SK-N-SH (cell line): ENCODE results near the gene CEP290. TPM values are rescaled to one million over a fixed set of nuclear protein-coding genes. Genes with fewer than 3 reads are reported as not detected.

Source experiments
- CTCF ChIA-PET: fragments of 300-600, 350-600 bp; formaldehyde crosslinking; extraction: SDS; loops from one replicate; lab custom pipeline; 2021; lab: Yijun Ruan, JAX
- POLR2A ChIA-PET: fragments of 350-600 bp; sonication (Branson Sonifier 250); formaldehyde crosslinking; extraction: SDS; loops from one replicate; lab custom pipeline; 2020; ENCODE audit warnings: antibody characterized with exemption, inconsistent platforms; lab: Yijun Ruan, JAX
- DNase-seq: peaks from one replicate; pipeline ENCODE4 v3.0.0; 2012
- H2AFZ ChIP-seq: fragments of 200-600 bp; sonication (generic); 2 replicates; pipeline ENCODE4 v1.8.1; 2016; ENCODE audit warnings: antibody characterized with exemption, mild to moderate bottlenecking, low read depth
- H3F3A ChIP-seq: fragments of 200-600 bp; sonication (generic); replicated peaks from 2 replicates; pipeline ENCODE3; 2016; ENCODE audit warnings: antibody characterized with exemption, mild to moderate bottlenecking; ENCODE audit not compliant: insufficient read depth
- H3K27ac ChIP-seq, 2 experiments: fragments of 200-500 bp in 1 of 2; fragments of 200-600 bp in 1 of 2; sonication (Bioruptor generic) in 1 of 2; sonication (generic), shearing (Covaris generic) in 1 of 2; 2 replicates each; pipeline versions ENCODE4 v1.5.1 to v1.6.1; 2014 to 2016; ENCODE audit warnings: low read depth in 2 of 2, inconsistent platforms in 1 of 2, low read length in 1 of 2, mild to moderate bottlenecking in 1 of 2, mixed read lengths in 1 of 2
- H3K27me3 ChIP-seq: fragments of 200-600 bp; sonication (generic), shearing (Covaris generic); 2 replicates; pipeline ENCODE4 v1.6.1; 2016; ENCODE audit warnings: mixed run types; ENCODE audit not compliant: insufficient read depth
- H3K36me3 ChIP-seq, 2 experiments: fragments of 200-500 bp in 1 of 2; fragments of 200-600 bp in 1 of 2; sonication (Bioruptor generic) in 1 of 2; sonication (generic) in 1 of 2; replicated peaks in 1 of 2; 2 replicates each; pipeline versions ENCODE3 to v1.5.1; 2014 to 2016; ENCODE audit warnings: low read length in 1 of 2, mild to moderate bottlenecking in 1 of 2; ENCODE audit not compliant: insufficient read depth in 2 of 2, control insufficient read depth in 1 of 2
- H3K4me1 ChIP-seq, 2 experiments: fragments of 200-500 bp in 1 of 2; fragments of 200-600 bp in 1 of 2; sonication (Bioruptor generic) in 1 of 2; sonication (generic), shearing (Covaris generic) in 1 of 2; 2 replicates each; pipeline versions ENCODE4 v1.5.1 to v1.6.1; 2014 to 2016; ENCODE audit warnings: low read depth in 1 of 2, low read length in 1 of 2, mixed run types in 1 of 2; ENCODE audit not compliant: insufficient read depth in 2 of 2, control insufficient read depth in 1 of 2
- H3K4me2 ChIP-seq: fragments of 200-600 bp; sonication (generic), shearing (Covaris generic); 2 replicates; pipeline ENCODE4 v1.6.1; 2017; ENCODE audit warnings: mixed run types
- H3K4me3 ChIP-seq, 2 experiments: fragments of 200-500 bp in 1 of 2; fragments of 200-600 bp in 1 of 2; sonication (Bioruptor generic) in 1 of 2; sonication (generic), shearing (Covaris generic) in 1 of 2; 2 replicates each; pipeline versions ENCODE4 v1.5.1 to v1.8.1; 2014 to 2016; ENCODE audit warnings: low read depth in 2 of 2, inconsistent platforms in 1 of 2, low read length in 1 of 2, mild to moderate bottlenecking in 1 of 2, mixed read lengths in 1 of 2, moderate library complexity in 1 of 2
- H3K79me2 ChIP-seq: fragments of 200-600 bp; sonication (generic); 2 replicates; pipeline ENCODE4 v1.8.1; 2017; ENCODE audit warnings: mild to moderate bottlenecking; ENCODE audit not compliant: insufficient read depth
- H3K9ac ChIP-seq: fragments of 200-600 bp; sonication (generic); 2 replicates; pipeline ENCODE4 v1.6.1; 2017; ENCODE audit warnings: mixed run types
- H3K9me2 ChIP-seq: fragments of 200-600 bp; sonication (generic); 2 replicates; pipeline ENCODE4 v1.6.1; 2017; ENCODE audit warnings: mixed run types
- H3K9me3 ChIP-seq: fragments of 200-600 bp; sonication (generic); 2 replicates; pipeline ENCODE4 v1.6.1; 2017; ENCODE audit warnings: mixed run types, mild to moderate bottlenecking, moderate library complexity
- H4K20me1 ChIP-seq: fragments of 200-600 bp; sonication (generic); 2 replicates; pipeline ENCODE4 v1.6.1; 2017; ENCODE audit warnings: mild to moderate bottlenecking, mixed run types; ENCODE audit not compliant: insufficient read depth
- ELF1 ChIP-seq: IDR thresholded peaks from 2 replicates; pipeline ENCODE4 v1.4.0; 2012
- FOSL2 ChIP-seq: IDR thresholded peaks from 2 replicates; pipeline ENCODE4 v1.4.0; 2012; ENCODE audit warnings: low read depth, mild to moderate bottlenecking, moderate library complexity, borderline replicate concordance
- FOXJ3 ChIP-seq: sonication (generic); formaldehyde crosslinking; IDR thresholded peaks from 2 replicates; pipeline ENCODE4 v1.5.1; 2020; ENCODE audit warnings: mild to moderate bottlenecking, missing genetic modification reagents
- GABPA ChIP-seq: IDR thresholded peaks from 2 replicates; pipeline ENCODE4 v1.4.0; 2012; ENCODE audit warnings: low read depth, mild to moderate bottlenecking
- GATA2 ChIP-seq: sonication (generic); formaldehyde crosslinking; IDR thresholded peaks from 2 replicates; pipeline ENCODE4 v1.5.0; 2020; ENCODE audit warnings: mild to moderate bottlenecking, missing genetic modification reagents
- IRF3 ChIP-seq: fragments of 150-350 bp; IDR thresholded peaks from 2 replicates; pipeline ENCODE4 v1.6.1; 2016; ENCODE audit warnings: mild to moderate bottlenecking, low read depth, low read length
- JUND ChIP-seq: IDR thresholded peaks from 2 replicates; pipeline ENCODE4 v1.4.0; 2012
- NFIC ChIP-seq: IDR thresholded peaks from 2 replicates; pipeline ENCODE4 v1.4.0; 2012; ENCODE audit warnings: borderline replicate concordance
- SMC3 ChIP-seq: IDR thresholded peaks from 2 replicates; pipeline ENCODE4 v1.6.1; 2012; ENCODE audit warnings: low read depth, low read length, improper control_type of control experiment
- YY1 ChIP-seq: IDR thresholded peaks from 2 replicates; pipeline ENCODE4 v1.4.0; 2012; ENCODE audit warnings: low read depth, mild to moderate bottlenecking
- WGBS: methylation state at CpG from one replicate; pipeline ENCODE4 v1.1.6; 2017; ENCODE audit warnings: low lambda C conversion rate; 5-methylcytosine and 5-hydroxymethylcytosine counted together
- polyA plus RNA-seq, 3 experiments: library from polyadenylated mRNA; depleted of rRNA; stranded (reverse); fragments of >200 nt; gene quantifications; 2 replicates each; pipeline ENCODE4 v1.2.3, GENCODE V29; 2012
- TF ChIP-seq, protein P1 (sequence below): IDR thresholded peaks from 2 replicates; pipeline ENCODE4 v1.4.0; 2012; ENCODE audit warnings: low read depth, borderline replicate concordance
- TF ChIP-seq, protein P2 (sequence below): IDR thresholded peaks from 2 replicates; pipeline ENCODE4 v1.4.0; 2012; ENCODE audit warnings: low read depth, borderline replicate concordance
- TF ChIP-seq, protein P3 (sequence below): IDR thresholded peaks from 2 replicates; pipeline ENCODE4; 2012

The CEP290 gene
- polyA plus RNA-seq, 1 of the 3 experiments (the other 2 are of a cell fraction) = 8.9 TPM

DNA sequence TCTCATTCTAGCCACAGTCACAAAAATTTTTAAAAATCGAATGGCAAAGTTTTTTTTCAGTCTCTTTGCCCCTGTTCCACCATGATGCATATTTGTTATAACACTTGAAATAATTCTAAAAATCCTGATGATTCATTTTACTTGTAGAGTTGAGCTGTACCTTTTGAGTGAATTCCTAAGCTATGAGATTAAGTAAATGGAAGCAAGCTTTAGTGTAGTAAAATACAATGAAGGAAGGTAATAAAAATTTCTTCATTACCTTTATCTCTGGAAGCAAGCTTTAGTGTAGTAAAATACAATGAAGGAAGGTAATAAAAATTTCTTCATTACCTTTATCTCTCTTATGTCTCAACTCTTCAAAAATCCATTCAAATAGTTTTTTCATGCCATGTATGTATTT, 46.3 kb upstream of the CEP290 start:
- WGBS = 47% methylated on average over 1 of the region's 1 CpG
- TF ChIP-seq, protein P1, sequence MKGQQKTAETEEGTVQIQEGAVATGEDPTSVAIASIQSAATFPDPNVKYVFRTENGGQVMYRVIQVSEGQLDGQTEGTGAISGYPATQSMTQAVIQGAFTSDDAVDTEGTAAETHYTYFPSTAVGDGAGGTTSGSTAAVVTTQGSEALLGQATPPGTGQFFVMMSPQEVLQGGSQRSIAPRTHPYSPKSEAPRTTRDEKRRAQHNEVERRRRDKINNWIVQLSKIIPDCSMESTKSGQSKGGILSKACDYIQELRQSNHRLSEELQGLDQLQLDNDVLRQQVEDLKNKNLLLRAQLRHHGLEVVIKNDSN = no peak
- peak; percentile 31; the same call in 1 of the 2 replicates for TF ChIP-seq JUND
- TF ChIP-seq, protein P2, sequence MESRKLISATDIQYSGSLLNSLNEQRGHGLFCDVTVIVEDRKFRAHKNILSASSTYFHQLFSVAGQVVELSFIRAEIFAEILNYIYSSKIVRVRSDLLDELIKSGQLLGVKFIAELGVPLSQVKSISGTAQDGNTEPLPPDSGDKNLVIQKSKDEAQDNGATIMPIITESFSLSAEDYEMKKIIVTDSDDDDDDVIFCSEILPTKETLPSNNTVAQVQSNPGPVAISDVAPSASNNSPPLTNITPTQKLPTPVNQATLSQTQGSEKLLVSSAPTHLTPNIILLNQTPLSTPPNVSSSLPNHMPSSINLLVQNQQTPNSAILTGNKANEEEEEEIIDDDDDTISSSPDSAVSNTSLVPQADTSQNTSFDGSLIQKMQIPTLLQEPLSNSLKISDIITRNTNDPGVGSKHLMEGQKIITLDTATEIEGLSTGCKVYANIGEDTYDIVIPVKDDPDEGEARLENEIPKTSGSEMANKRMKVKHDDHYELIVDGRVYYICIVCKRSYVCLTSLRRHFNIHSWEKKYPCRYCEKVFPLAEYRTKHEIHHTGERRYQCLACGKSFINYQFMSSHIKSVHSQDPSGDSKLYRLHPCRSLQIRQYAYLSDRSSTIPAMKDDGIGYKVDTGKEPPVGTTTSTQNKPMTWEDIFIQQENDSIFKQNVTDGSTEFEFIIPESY = no peak
- no peak for TF ChIP-seq NFIC
- TF ChIP-seq ELF1 = no peak
- TF ChIP-seq, protein P3, sequence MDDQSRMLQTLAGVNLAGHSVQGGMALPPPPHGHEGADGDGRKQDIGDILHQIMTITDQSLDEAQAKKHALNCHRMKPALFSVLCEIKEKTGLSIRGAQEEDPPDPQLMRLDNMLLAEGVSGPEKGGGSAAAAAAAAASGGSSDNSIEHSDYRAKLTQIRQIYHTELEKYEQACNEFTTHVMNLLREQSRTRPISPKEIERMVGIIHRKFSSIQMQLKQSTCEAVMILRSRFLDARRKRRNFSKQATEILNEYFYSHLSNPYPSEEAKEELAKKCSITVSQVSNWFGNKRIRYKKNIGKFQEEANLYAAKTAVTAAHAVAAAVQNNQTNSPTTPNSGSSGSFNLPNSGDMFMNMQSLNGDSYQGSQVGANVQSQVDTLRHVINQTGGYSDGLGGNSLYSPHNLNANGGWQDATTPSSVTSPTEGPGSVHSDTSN = no peak
- peak; percentile 62 for TF ChIP-seq FOSL2
- TF ChIP-seq YY1 = peak; percentile 32; the same call in 1 of the 2 replicates
- CTCF ChIA-PET = interaction anchor here (1.0 to 1.1 kb wide), 2 partner anchors 46 to 806 kb away, joined by 3 to 4 read pairs; partner anchors contain the start of genes CEP290 and TMTC3
- no peaks in the 10 kb centered on the region for H3K9me3 ChIP-seq
- H3F3A ChIP-seq = peaks cover 17% of the 10 kb centered on the region
- H3K79me2 ChIP-seq = peaks cover 6% of the 10 kb centered on the region; the same call in 1 of the 2 replicates
- no peaks in the 10 kb centered on the region for H4K20me1 ChIP-seq
- peaks cover 33 to 52% of the 10 kb centered on the region in 2 experiments for H3K36me3 ChIP-seq
- peak overlapping the region in 1 of 2 experiments; percentile 32; a peak in 2 of 4 replicates for H3K27ac ChIP-seq
- H3K9me2 ChIP-seq = no peaks in the 10 kb centered on the region
- no peak overlapping the region for H2AFZ ChIP-seq
- no peaks in the 10 kb centered on the region for H3K27me3 ChIP-seq
- no peak overlapping the region for H3K4me3 ChIP-seq
- no peak for DNase-seq
- peaks cover 0 to 9% of the 10 kb centered on the region in 2 experiments; a peak in 1 of 4 replicates for H3K4me1 ChIP-seq
- H3K4me2 ChIP-seq = no peak overlapping the region
- H3K9ac ChIP-seq = no peak overlapping the region
- POLR2A ChIA-PET = no interaction called here

GRCh38 chr12:88187571-88187970, 45.7 kb upstream of the CEP290 start:
- no peaks in the 10 kb centered on the region for H3K9me2 ChIP-seq
- H3K9ac ChIP-seq = no peak overlapping the region
- H3K27ac ChIP-seq = peak overlapping the region in 1 of 2 experiments; percentile 32; a peak in 2 of 4 replicates
- H3K79me2 ChIP-seq = peaks cover 6% of the 10 kb centered on the region; the same call in 1 of the 2 replicates
- H3K9me3 ChIP-seq = no peaks in the 10 kb centered on the region
- no peaks in the 10 kb centered on the region for H4K20me1 ChIP-seq
- H3K36me3 ChIP-seq = peaks cover 32 to 47% of the 10 kb centered on the region in 2 experiments
- peaks cover 0 to 9% of the 10 kb centered on the region in 2 experiments; a peak in 1 of 4 replicates for H3K4me1 ChIP-seq
- DNase-seq = no peak
- no peaks in the 10 kb centered on the region for H3K27me3 ChIP-seq
- H3K4me3 ChIP-seq = no peak overlapping the region
- H2AFZ ChIP-seq = no peak overlapping the region
- CTCF ChIA-PET = interaction anchor here (1.0 kb wide), 1 partner anchor 807 kb away, joined by 4 read pairs; no protein-coding TSS in a partner anchor
- POLR2A ChIA-PET = no interaction called here
- TF ChIP-seq IRF3 (no peak), SMC3 (no peak), GABPA (no peak), FOXJ3 (no peak), GATA2 (CRISPR knock-in tag) (no peak), NFIC (no peak)
- TF ChIP-seq, protein P2 = no peak
- WGBS = 93% methylated on average over 2 of the region's 2 CpGs
- peaks cover 17% of the 10 kb centered on the region for H3F3A ChIP-seq
- no peak overlapping the region for H3K4me2 ChIP-seq
